Smooth muscle cell (in vitro differentiated cells): ENCODE measurements around the gene CXXC5. TPM values are rescaled to one million over a fixed set of nuclear protein-coding genes. Genes with fewer than 3 reads are reported as not detected.

Experiments
- DNase-seq: peaks from one replicate; lab custom pipeline; 2025; ENCODE audit not compliant: unreplicated experiment; lab: John Stamatoyannopoulos, UW
- H2AFZ ChIP-seq: fragments of 200-600 bp; sonication (generic); 2 replicates; pipeline ENCODE4 v1.6.0; 2016; ENCODE audit warnings: antibody characterized with exemption, low read depth, mild to moderate bottlenecking
- H3F3A ChIP-seq: fragments of 200-600 bp; sonication (generic); 2 replicates; pipeline ENCODE4 v1.6.0; 2017; ENCODE audit warnings: antibody characterized with exemption, low read depth
- H3K27ac ChIP-seq: fragments of 200-600 bp; sonication (generic); 2 replicates; pipeline ENCODE4 v1.5.1; 2016; ENCODE audit warnings: low read depth, mild to moderate bottlenecking
- H3K27me3 ChIP-seq: fragments of 200-600 bp; sonication (generic); 2 replicates; pipeline ENCODE4 v1.6.1; 2016; ENCODE audit warnings: low read depth, mild to moderate bottlenecking
- H3K36me3 ChIP-seq: fragments of 200-600 bp; sonication (generic); 2 replicates; pipeline ENCODE4 v1.5.1; 2016; ENCODE audit warnings: low read depth
- H3K4me1 ChIP-seq: fragments of 200-600 bp; sonication (generic); 2 replicates; pipeline ENCODE4 v1.5.1; 2016; ENCODE audit warnings: low read depth
- H3K4me2 ChIP-seq: fragments of 200-600 bp; sonication (generic); 2 replicates; pipeline ENCODE4 v1.6.0; 2016; ENCODE audit warnings: mild to moderate bottlenecking
- H3K4me3 ChIP-seq: fragments of 200-600 bp; sonication (generic); 2 replicates; pipeline ENCODE4 v1.5.1; 2016; ENCODE audit warnings: mild to moderate bottlenecking
- H3K79me2 ChIP-seq: fragments of 200-600 bp; sonication (generic); 2 replicates; pipeline ENCODE4 v1.6.0; 2016; ENCODE audit warnings: low read depth, mild to moderate bottlenecking
- H3K9ac ChIP-seq: fragments of 200-600 bp; sonication (generic); 2 replicates; pipeline ENCODE4 v1.6.0; 2016; ENCODE audit warnings: low read depth
- H3K9me3 ChIP-seq: fragments of 200-600 bp; sonication (generic); replicated peaks from 2 replicates; pipeline ENCODE4 v1.5.1; 2016; ENCODE audit warnings: low read depth
- H4K20me1 ChIP-seq: fragments of 200-600 bp; sonication (generic); 2 replicates; pipeline ENCODE4 v1.6.0; 2016; ENCODE audit warnings: low read depth
- WGBS: methylation state at CpG from one replicate; pipeline ENCODE4 v1.1.7; 2016; ENCODE audit warnings: low lambda C conversion rate; 5-methylcytosine and 5-hydroxymethylcytosine counted together
- polyA plus RNA-seq: library from polyadenylated mRNA; unstranded; fragments of >200 nt; fragmentation: Nextera tagmentation; extraction: Ambion mirVana; gene quantifications from 2 replicates; pipeline ENCODE4 v1.2.1, GENCODE V29; 2016
- total RNA-seq: library from RNA; depleted of rRNA; stranded (reverse); fragments of >200 nt; gene quantifications from 2 replicates; pipeline ENCODE4 v1.2.3, GENCODE V29; 2014
- TF ChIP-seq, protein P1 (sequence below): fragments of 200-600 bp; sonication (generic); IDR thresholded peaks from 2 replicates; pipeline ENCODE4 v1.5.1; 2017; ENCODE audit warnings: borderline replicate concordance, mild to moderate bottlenecking, antibody characterized with exemption; ENCODE audit not compliant: insufficient read depth, poor library complexity, severe bottlenecking

The CXXC5 gene
- total and polyA plus RNA-seq, 2 experiments from 2014 or later = 85.5 to 139 TPM

- H3K36me3 ChIP-seq = no peaks in the 10 kb centered on the region
- no peaks in the 10 kb centered on the region for H3K27me3 ChIP-seq
- peaks cover 27% of the 10 kb centered on the region for H3F3A ChIP-seq
- no peak overlapping the region for H3K4me3 ChIP-seq
- peak overlapping the region; percentile 95 for H3K27ac ChIP-seq
- no peaks in the 10 kb centered on the region for H3K9me3 ChIP-seq
- peak overlapping the region; percentile 29 for H3K9ac ChIP-seq
- H3K4me2 ChIP-seq = peak overlapping the region; percentile 86
- H2AFZ ChIP-seq = no peak overlapping the region
- peaks cover 95% of the 10 kb centered on the region for H4K20me1 ChIP-seq
- H3K4me1 ChIP-seq = peaks cover 52% of the 10 kb centered on the region
- WGBS = 23% methylated on average over 20 of the region's 20 CpGs
- no peak for DNase-seq
- TF ChIP-seq, protein P1, sequence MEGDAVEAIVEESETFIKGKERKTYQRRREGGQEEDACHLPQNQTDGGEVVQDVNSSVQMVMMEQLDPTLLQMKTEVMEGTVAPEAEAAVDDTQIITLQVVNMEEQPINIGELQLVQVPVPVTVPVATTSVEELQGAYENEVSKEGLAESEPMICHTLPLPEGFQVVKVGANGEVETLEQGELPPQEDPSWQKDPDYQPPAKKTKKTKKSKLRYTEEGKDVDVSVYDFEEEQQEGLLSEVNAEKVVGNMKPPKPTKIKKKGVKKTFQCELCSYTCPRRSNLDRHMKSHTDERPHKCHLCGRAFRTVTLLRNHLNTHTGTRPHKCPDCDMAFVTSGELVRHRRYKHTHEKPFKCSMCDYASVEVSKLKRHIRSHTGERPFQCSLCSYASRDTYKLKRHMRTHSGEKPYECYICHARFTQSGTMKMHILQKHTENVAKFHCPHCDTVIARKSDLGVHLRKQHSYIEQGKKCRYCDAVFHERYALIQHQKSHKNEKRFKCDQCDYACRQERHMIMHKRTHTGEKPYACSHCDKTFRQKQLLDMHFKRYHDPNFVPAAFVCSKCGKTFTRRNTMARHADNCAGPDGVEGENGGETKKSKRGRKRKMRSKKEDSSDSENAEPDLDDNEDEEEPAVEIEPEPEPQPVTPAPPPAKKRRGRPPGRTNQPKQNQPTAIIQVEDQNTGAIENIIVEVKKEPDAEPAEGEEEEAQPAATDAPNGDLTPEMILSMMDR = no peak
- H3K79me2 ChIP-seq = peaks cover 95% of the 10 kb centered on the region
Observed at GRCh38 chr5:139671096-139671841, 23.1 kb downstream of the CXXC5 start.

- Histone ChIP-seq H3F3A (peaks cover 7% of the 10 kb centered on the region), H3K27me3 (no peaks in the 10 kb centered on the region), H3K4me3 (no peak overlapping the region), H3K4me1 (peaks cover 37% of the 10 kb centered on the region), H3K27ac (peak overlapping the region; percentile 95), H3K79me2 (peaks cover 94% of the 10 kb centered on the region), H4K20me1 (peaks cover 96% of the 10 kb centered on the region), H3K4me2 (no peak overlapping the region), H3K9me3 (no peaks in the 10 kb centered on the region), H3K9ac (no peak overlapping the region), H3K36me3 (no peaks in the 10 kb centered on the region), H2AFZ (no peak overlapping the region)
- WGBS = 87% methylated on average over 4 of the region's 4 CpGs
- TF ChIP-seq, protein P1 = no peak
- no peak for DNase-seq
Observed at GRCh38 chr5:139675213-139675612, 27.1 kb downstream of the CXXC5 start.

GRCh38 chr5:139675825-139676224, 27.7 kb downstream of the CXXC5 start:
- Histone ChIP-seq H2AFZ (no peak overlapping the region), H3K4me1 (peaks cover 31% of the 10 kb centered on the region), H3K4me3 (no peak overlapping the region), H3K27ac (peak overlapping the region; percentile 95), H4K20me1 (peaks cover 96% of the 10 kb centered on the region), H3K79me2 (peaks cover 94% of the 10 kb centered on the region), H3K27me3 (no peaks in the 10 kb centered on the region), H3F3A (peaks cover 7% of the 10 kb centered on the region), H3K9me3 (no peaks in the 10 kb centered on the region), H3K9ac (no peak overlapping the region), H3K4me2 (no peak overlapping the region), H3K36me3 (no peaks in the 10 kb centered on the region)
- TF ChIP-seq, protein P1 = no peak
- no peak for DNase-seq
- WGBS = 96% methylated on average over 3 of the region's 4 CpGs

GRCh38 chr5:139676406-139676805, 28.3 kb downstream of the CXXC5 start:
- Histone ChIP-seq H4K20me1 (peaks cover 96% of the 10 kb centered on the region), H3K27me3 (no peaks in the 10 kb centered on the region), H3K4me3 (no peak overlapping the region), H3K36me3 (no peaks in the 10 kb centered on the region), H3F3A (peaks cover 7% of the 10 kb centered on the region), H3K27ac (peak overlapping the region; percentile 62), H3K4me1 (peaks cover 25% of the 10 kb centered on the region), H3K9me3 (no peaks in the 10 kb centered on the region), H3K4me2 (no peak overlapping the region), H2AFZ (no peak overlapping the region), H3K79me2 (peaks cover 94% of the 10 kb centered on the region), H3K9ac (no peak overlapping the region)
- TF ChIP-seq, protein P1 = no peak
- no peak for DNase-seq
- WGBS = 100% methylated on average over 1 of the region's 3 CpGs
